HTERT RPE-1 (cell line): ENCODE data around the gene LDHD.
"Not testable (repeated sequence)": the region's sequence is repeated elsewhere in the genome, so short reads cannot be mapped to it uniquely, and the experiment has no call there.

Source experiments
- in situ Hi-C: fragments of 300-500 bp; cut with MboI; formaldehyde crosslinking; loops from 4 replicates; pipeline ENCODE4 v1.14.3; 2020; ENCODE audit warnings: low sequenced_read_pairs

The LDHD gene

DNA sequence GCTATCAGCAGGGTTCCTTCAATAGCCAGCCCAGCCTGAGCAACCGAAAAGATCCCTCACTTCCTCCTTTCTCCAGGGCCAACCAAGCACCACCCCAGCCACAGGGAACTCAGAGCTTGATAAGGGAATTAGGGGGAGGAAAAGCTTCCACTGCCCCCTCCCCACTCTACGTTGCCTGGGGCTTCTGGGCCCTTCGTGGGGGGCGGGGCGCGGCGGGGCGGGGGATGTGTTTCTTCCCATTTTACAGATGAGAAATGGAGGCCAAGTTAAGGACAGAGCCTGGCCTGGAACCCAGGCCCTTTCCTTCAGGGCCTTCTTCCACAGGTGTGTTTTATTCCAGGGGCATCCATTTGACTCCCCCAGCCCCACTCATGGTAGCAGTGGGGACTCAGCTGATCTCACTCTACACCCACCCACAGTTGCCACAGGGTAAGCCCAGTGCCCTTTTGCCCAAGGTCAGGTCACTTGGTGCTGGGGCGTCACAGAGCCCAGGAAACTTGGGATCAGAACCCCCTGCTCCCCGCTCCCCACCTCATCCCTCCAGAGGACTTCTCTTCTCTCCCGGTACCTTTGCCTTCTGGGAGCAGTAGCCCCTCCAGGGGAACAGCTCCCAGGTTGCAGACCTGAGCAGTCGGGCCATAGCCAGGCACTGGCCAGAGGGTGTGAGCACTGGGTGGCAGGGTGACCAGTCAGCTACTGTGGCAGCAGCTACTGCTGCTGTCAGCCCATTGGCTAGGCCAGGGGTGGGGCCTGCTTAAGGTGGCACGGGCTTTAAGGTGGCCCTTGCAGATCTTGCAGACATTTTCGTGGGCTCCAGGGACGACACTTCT, at the start of gene LDHD:
Gene LDHD, minus strand, starts transcription at position 700 of the 830 bp plus-strand sequence. Its CDS starts 60 bp downstream, at position 640.
- in situ Hi-C loops = no loop called here

DNA sequence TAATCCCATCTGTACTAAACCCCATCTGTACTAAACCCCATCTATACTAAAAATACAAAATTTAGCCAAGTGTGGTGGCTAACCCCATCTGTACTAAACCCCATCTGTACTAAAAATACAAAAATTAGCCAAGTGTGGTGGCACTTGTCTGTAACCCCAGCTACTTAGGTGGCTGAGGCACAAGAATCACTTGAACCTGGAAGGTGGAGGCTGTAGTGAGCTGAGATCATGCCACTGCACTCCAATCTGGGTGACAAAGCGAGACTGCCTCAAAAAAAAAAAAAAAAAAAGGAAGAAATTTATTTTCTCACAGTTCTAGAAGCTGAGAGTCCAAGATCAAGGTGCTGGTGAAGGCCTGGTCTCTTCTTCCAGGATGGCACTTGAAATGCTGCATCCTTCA, 43.8 kb upstream of the LDHD start:
- in situ Hi-C loops = no loop called here

DNA sequence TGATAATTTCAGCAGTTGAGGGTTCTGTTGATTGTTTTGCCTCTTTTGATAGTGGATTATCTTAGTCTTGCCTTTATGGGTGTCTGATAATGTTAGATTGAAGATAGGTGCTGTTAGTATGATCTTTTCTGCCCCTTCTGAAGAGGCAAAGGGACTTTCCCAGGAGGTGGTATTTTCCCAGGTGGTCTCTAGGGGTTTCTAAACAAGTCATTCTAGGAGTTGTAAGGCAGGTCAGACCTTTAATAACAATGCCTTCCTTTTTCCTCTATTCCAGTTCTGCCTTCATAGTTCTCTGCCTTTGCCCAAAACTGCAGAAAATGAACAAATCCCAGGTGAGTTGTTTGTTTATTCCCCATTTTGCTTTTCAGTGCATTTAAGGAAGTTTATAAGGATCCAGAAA, 36.1 kb upstream of the LDHD start:
- in situ Hi-C loops = no loop called here

DNA sequence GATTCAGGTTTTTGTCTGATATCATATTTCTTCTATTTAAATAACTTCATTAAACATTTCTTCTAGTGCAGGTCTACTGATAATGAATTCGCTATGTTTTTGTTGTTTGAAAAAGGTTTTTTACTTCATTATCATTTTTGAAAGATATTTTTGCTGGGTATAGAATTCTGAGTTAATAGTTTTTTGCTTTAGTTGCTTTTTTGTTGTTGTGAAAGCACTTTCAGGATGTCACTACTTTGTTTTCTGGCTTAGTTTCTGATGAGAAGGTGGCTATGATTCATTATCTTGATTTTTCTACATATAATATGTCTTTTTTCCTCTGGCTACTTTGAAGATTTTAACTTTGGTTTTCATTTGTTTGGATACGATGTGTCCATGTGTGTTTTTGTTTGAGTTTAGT, 35.2 kb upstream of the LDHD start:
- in situ Hi-C loops = no loop called here

DNA sequence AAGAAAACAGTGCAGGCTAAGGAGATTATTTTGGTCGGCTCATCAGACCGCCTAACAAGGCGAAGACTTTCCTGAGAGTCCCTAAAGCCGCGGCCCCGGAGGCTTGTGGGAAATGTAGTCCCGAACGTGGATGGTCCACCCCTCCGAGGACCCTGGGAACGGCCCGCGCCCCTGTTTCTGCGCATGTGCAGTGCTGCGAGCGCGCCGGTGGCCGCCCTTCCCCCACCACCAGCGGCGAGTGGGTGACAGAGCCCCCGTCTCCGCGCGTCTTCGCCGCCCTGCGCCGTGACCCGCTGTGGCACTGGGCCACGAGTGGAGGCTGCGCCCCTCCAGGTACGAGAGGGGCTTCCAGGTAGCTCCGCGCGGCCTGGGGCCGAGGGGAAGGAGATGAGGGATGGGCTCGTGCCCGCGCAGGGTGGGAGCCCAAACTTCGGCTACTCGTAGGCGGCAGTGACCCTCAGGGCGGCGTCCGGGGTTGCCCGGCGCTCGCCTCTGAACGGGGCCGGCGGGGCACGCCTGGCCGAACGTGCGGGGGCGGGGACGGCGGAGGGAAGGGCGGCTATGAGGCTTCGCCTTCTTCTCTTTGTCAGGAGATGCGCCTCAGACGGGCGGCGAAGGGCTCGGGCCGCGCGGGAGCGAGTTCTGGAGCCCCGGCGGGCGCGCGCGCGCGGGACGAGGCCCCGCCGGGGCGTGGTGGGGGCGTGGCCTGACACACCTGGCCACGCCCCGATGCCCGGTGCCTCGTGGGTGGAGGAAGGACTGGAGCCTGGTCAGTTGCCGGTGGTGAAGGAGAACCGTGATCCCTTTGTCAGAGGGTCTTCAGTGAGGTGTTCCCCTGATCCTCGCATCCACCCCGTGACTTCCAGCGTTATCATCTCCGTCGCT, 32.0 kb upstream of the LDHD start, which contains the start of gene ZFP1:
Gene ZFP1, plus strand, starts transcription at position 214 of the 885 bp plus-strand sequence. CDS start 4,428 bp downstream, outside the sequence.
- in situ Hi-C loops = no loop called here

DNA sequence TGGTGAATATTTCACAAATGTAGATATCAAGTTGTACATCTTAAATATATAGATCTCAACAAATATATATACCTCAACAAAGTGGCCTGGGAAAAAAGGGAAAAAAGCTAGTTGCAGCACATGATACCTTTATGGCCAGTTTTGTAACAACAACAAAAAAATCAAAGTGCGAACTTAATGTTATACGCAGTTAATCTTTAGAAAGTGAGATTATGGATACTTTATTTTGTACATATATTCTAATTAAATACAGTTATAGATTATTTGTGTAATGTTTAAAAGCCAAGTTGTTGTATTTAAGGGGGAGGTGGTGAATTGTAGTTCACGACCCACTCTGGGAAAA, 31.4 kb upstream of the LDHD start:
- in situ Hi-C loops = no loop called here

DNA sequence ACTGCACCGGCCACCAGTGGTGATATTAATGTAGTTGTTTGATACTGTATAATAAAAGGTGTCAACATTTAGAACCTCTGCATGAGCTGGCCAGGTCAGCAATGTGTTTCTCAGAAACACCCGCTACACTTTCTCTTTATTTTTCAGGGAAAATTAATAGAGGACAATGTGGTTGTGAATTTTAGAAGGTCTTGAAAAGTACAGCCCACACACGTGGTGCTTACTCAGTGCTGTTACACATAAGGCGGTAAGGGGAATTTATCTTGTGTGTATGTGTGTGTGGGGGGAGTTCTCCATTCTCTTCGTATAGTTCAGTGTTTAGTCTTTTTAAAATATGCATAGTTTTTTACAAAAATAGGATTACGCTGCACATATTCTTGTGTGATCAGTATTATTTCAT, 27.4 kb upstream of the LDHD start:
- in situ Hi-C loops = no loop called here

DNA sequence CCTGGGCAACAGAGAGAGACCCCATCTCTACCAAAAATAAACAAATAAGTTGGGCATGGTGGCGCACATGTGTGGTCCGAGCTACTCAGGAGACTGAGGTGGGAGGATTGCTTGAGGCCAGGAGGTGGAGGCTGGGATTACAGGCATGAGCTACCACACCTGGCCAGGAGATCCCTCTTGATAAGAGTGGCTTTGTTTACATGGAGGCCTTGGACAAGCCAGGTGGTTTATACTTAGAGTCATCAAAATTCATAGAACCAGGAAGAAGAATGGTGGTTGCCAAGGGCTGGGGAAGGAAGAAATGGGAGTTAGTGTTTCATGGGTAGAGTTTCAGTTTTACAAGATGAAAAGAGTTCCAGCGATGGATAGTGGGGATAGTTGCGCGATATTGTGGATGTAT, 22.9 kb upstream of the LDHD start:
- in situ Hi-C loops = no loop called here

DNA sequence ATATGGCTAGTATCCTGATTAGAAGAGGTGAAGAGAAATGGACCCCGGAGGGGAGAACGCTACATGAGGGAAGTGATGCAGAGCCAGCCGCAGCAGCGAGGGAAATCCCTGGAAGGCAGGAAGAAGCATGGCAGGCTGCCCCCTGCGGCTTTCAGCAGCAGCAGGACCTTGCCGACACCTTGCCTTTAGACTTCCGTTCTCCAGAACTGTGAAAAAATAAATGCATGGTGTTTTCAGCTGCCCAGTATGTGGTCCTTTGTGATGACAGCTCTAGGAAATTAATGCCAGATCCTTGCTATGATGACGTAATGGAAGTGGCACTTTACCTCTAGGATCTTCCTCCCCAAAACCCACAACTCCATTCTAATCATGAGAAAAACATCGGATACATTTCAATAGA, 22.1 kb upstream of the LDHD start:
- in situ Hi-C loops = no loop called here

DNA sequence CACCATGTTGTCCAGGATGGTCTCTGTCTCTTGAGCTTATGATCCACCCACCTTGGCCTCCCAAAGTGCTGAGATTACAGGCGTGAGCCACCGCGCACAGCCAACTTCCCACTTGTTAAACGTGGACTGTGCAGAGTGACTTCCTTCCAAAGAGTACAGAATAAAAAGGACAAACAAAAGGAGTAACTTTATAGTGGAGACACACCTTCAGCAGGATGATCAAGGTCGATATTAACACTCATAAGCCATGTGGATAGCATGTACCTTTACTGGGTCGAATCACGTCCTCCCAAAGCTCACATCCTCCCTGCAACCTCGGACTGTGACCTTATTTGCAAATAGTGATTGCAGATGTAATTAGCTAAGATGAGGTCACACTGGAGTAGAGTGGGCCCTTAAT, 21.7 kb upstream of the LDHD start:
- in situ Hi-C loops = no loop called here

DNA sequence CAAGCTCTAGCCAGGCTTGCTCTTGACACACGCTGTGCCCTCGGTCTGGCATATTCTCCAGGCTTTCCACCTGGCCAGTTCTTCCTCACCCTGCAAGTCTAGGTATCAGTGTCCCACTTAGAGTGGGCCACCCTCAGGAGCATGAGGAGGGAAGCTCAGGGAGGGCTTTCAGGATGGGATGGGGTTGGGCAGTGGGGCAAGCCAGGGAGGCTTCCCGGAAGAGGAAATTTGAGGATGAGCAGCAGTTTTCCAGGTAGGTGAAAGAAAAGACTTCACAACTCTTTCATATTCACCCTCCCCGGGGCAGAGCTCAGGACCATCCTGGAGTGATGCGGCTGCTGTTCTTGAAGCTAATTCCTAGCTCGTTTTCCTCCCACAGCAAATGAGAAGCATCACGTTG, 14.5 kb upstream of the LDHD start:
- in situ Hi-C loops = no loop called here

DNA sequence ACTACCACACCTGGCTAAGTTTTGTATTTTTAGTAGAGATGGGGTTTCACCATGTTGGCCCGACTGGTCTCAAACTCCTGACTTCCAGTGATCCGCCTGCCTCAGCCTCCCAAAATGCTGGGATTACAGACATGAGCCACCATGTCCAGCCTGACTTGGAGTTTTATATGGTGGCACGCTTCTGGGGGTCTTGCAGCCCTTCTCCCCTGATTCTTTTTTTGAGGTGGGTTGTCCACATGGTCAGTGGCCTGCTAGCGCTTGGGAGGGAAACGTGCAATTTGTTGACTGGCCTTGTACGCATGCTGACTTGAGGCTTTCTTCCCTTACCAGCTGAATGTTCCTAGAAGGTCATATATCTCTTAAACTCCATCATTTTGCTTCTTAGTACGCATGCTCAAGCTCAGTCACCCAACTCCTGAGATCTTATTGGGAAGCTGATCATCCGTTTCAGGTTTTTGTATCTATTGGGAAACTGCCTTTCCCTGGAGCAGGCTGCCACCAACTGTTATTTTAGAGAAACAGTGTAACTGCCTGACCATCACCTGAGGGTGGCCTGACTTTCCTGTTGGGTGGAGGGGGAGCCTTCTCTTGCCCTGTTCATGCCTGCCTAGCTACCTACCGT, 13.7 kb upstream of the LDHD start:
- in situ Hi-C loops = no loop called here

DNA sequence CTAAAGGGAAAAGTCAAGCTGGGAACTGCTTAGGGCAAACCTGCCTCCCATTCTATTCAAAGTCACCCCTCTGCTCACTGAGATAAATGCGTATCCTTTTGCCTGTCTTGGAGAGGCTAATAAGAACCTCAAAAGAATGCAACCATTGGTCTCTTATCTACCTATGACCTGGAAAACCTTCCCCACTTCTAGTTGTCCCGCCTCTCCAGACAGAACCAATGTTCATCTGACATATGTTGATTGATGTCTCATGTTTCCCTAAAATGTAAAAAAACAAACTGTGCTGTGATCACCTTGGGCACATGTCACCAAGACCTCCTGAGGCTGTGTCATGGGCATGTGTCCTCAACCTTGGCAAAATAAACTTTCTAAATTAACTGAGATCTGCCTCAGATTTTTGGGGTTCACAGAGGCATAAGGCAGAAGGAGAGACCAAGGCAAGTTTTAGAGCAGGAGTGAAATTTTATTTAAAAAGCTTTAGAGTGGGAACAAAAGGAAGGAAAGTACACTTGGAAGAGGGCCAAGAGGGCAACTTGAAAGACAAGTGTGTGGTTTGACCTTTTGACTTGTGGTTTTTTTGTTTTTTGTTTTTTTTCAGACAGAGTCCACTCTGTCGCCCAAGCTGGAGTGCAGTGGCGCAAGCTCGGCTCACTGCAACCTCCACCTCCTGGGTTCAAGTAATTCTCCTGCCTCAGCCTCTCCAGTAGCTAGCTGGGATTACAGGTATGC, 13.0 kb upstream of the LDHD start:
- in situ Hi-C loops = not testable (repeated sequence)

DNA sequence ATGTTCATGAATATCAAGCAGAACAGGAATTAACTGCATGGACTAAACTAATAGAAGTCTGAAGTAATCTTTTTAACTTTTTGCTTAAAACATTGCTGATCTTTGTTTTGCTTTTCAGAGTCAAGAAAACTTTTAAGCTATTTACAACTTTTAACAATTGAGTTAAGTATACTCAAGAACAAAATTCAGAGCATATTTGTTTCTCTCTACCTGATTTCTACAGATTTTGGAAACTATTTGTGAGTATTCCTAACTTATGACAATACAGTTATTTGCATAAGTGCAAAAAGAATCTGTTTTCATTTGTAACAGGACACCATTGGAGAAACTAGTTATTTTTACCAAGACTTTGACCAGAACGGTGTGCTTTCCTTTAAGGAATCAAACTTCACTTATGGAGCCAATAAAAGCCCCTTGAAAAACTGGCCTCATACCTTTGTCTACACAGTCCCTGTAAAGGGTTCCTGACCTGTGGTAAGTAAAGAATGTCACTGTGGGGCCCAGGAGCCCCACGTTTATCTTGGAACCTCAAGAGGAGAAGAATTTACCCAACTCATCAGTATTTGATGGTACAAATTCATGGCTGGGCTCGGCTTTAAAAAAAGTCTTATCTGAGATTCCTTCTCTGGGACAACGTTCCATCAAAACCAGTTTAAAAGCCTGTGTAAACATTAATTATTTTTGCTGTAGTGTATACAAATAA, 11.3 kb upstream of the LDHD start:
- in situ Hi-C loops = no loop called here

DNA sequence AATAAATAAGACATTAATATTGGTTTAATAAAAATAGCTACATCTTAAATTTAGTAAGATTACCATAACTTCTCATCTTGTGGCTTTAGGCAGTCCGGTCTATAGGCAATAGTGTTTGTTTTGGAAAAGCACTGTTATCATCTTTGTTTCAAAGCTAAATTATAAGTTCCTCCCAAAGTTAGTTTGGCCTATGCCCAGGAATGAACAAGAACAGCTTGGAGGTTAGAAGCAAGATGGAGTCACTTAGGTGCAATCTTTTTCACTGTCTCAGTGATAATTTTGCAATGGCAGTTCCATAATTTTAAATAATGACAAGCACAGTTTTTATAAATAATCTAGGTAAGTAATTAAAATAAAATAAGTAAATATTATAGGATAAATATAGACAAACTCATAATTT, 6.0 kb upstream of the LDHD start:
- in situ Hi-C loops = no loop called here

DNA sequence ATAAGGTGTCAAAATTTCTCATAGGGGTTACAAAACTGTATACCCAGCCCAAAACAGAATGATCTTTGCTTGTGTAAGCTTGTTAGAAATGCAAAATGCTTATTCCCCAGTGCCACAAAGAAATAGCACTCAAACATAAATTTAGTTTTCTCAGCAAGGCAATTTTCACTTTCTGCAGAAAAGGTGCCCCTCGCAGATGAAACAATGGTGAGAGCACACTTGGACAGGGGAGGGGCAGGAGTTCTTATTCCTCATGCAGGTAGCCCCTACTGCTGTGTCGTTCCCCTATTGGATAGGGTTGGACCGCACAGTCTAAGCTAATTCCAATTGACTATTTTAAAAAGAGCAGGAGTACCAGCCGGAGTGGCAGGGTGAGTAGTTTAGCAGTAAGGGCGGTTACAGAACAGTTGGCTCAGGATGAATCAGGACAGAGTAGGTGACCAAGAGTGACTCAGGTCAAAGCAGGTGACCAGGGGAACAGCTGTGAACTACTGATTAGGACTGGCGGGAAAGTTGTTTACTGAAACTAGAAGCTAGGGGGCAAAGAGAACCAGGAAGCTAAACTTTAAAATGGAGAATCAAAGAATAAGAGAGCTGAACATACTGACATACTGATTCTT, 5.5 kb upstream of the LDHD start:
- in situ Hi-C loops = no loop called here

DNA sequence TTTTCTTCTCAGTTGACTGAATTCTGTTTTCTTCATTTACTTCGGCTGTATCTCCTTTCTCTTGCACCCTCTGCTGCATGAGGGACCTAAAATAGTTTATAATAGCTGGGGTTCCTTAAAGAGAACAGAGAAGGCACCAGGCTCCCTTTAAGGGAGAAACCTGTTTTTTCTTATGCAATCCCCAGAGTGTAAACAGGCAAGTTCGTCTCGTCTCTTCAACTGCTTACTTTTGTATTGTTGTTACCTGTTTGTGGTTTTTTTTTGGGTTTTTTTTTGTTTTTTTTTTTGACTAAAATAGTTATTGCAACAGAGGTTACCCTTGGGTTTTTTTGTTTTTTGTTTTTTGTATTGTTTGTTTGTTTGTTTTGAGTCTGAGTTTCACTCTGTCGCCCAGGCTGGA, 3.7 kb upstream of the LDHD start:
- in situ Hi-C loops = no loop called here

DNA sequence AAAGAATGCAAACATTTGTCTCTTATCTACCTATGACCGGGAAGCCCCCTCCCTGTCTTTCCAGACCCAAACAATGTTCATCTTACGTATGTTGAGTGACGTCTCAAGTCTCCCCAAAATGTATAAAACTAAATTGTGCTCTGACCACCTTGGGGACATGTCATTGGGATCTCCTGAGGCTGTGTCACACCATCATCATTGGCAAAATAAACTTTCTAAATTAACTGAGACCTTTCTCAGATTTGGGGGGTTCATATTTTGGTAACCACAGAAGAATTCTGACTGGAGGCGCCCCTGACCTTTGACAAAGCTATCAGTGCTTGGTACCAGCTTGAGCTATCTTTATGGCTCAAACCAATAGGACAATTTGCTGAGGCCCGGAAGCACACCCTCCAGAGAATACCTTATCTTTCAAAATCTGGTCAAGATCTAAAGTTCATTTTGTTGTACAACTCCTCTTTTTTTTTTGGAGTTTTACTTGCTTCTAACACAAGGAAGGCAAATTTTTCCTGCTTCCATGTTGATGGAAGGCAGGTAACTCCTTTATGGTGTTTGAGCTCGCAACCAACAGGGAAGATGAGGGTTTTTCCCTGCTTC, 2.5 kb upstream of the LDHD start:
- in situ Hi-C loops = no loop called here

DNA sequence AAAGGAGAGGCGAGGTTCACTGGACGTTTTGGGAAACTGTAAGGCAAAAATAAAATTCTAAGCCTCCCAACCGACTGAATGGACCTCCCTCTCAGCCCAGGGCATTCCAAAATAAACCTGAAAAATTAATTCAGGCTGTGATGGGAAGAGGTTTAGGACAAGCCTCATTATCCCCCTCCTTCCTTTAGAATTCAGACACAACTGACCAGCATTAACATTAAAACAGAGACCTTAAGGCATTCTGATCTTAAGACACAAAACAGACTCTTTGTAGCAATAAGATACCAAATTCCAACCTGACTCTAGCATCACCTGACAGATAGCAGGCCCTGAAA, 298 bp upstream of the LDHD start:
- in situ Hi-C loops = no loop called here
